Activated CD8-positive, alpha-beta memory T cell treated with anti-CD3 and anti-CD28 coated beads for 48 hours (primary cell): ENCODE measurements around the gene TMEM40.
A peak's percentile ranks its signal among the peaks of the same experiment; 100 is the strongest.
"Not testable (repeated sequence)": the region's sequence is repeated elsewhere in the genome, so short reads cannot be mapped to it uniquely, and the experiment has no call there.

Experiments
- DNase-seq, 3 experiments: peaks; one replicate each; pipeline ENCODE4 v3.0.0-alpha.2; 2020; ENCODE audit warnings: low read depth in 2 of 3, low spot score in 2 of 3

Gene TMEM40

GRCh38 chr3:12751571-12751970, 7.5 kb downstream of the TMEM40 start:
- no peak for DNase-seq

- peak in 2 of 3 experiments; percentile 9 to 28 for DNase-seq
Observed at GRCh38 chr3:12750658-12751071, 8.4 kb downstream of the TMEM40 start.

GRCh38 chr3:12750223-12750622, 8.8 kb downstream of the TMEM40 start:
- no peak for DNase-seq

- DNase-seq = no peak
Observed at GRCh38 chr3:12748477-12748876, 10.6 kb downstream of the TMEM40 start.

GRCh38 chr3:12746419-12746818, 12.6 kb downstream of the TMEM40 start:
- no peak for DNase-seq

GRCh38 chr3:12744326-12744725, 14.7 kb downstream of the TMEM40 start:
- no peak for DNase-seq

- DNase-seq = no peak
Observed at GRCh38 chr3:12743583-12743982, 15.5 kb downstream of the TMEM40 start.

- no peak for DNase-seq
Observed at GRCh38 chr3:12742330-12743107, 16.5 kb downstream of the TMEM40 start.

- DNase-seq = no peak
Observed at GRCh38 chr3:12741209-12741608, 17.9 kb downstream of the TMEM40 start.

- DNase-seq = no peak
Observed at GRCh38 chr3:12737833-12738232, 21.2 kb downstream of the TMEM40 start.

- no peak for DNase-seq
Observed at GRCh38 chr3:12737319-12737718, 21.7 kb downstream of the TMEM40 start.

GRCh38 chr3:12734960-12735359, 24.1 kb downstream of the TMEM40 start:
- no peak for DNase-seq

GRCh38 chr3:12733566-12733965, 25.5 kb downstream of the TMEM40 start:
- no peak for DNase-seq

GRCh38 chr3:12730506-12731242, 28.4 kb downstream of the TMEM40 start:
- no peak for DNase-seq

- no peak for DNase-seq
Observed at GRCh38 chr3:12729051-12729651, 29.9 kb downstream of the TMEM40 start.

- no peak for DNase-seq
Observed at GRCh38 chr3:12727937-12728336, 31.1 kb downstream of the TMEM40 start.

- DNase-seq = no peak
Observed at GRCh38 chr3:12727481-12727880, 31.6 kb downstream of the TMEM40 start.

GRCh38 chr3:12725436-12725835, 33.6 kb downstream of the TMEM40 start:
- no peak for DNase-seq

GRCh38 chr3:12724794-12725193, 34.3 kb downstream of the TMEM40 start:
- no peak for DNase-seq

GRCh38 chr3:12723362-12723761, 35.7 kb downstream of the TMEM40 start:
- not testable (repeated sequence) for DNase-seq

GRCh38 chr3:12722226-12722625, 36.8 kb downstream of the TMEM40 start:
- no peak for DNase-seq
